HEK293 (cell line): ENCODE results near the gene SH3GL1.

ENCODE experiments used
- CTCF ChIA-PET: fragments of 350-600 bp; formaldehyde crosslinking; extraction: SDS; loops from one replicate; lab custom pipeline; 2021; ENCODE audit warnings: antibody characterized with exemption; lab: Yijun Ruan, JAX
- POLR2A ChIA-PET: fragments of 300-600 bp; formaldehyde crosslinking; extraction: SDS; loops from one replicate; lab custom pipeline; 2020; ENCODE audit warnings: antibody characterized with exemption, inconsistent platforms; lab: Yijun Ruan, JAX
- H3K27ac ChIP-seq: fragments of 200-500 bp; sonication (Bioruptor generic); 2 replicates; pipeline ENCODE4 v1.5.1; 2014; ENCODE audit warnings: low read depth, low read length, control low read depth, inconsistent platforms; ENCODE audit errors: extremely low read depth
- H3K36me3 ChIP-seq, 2 experiments: fragments of 200-500 bp in 1 of 2; sonication (Bioruptor generic) in 1 of 2; 1 replicate in 1 of 2; 2 replicates in 1 of 2; pipeline ENCODE4 v1.5.1; 2014 to 2017; ENCODE audit warnings: inconsistent platforms in 2 of 2, low read length in 2 of 2; ENCODE audit not compliant: control insufficient read depth in 2 of 2, insufficient read depth in 1 of 2
- H3K4me1 ChIP-seq: fragments of 200-500 bp; sonication (Bioruptor generic); 2 replicates; pipeline ENCODE4 v1.5.1; 2014; ENCODE audit warnings: mild to moderate bottlenecking, low read length, inconsistent platforms; ENCODE audit not compliant: control insufficient read depth, insufficient read depth
- H3K4me3 ChIP-seq: 2 replicates; pipeline ENCODE4 v1.5.1; 2011; ENCODE audit warnings: low read depth, mild to moderate bottlenecking, control low read depth, low read length, moderate library complexity
- H3K9me3 ChIP-seq: fragments of 200-500 bp; sonication (Bioruptor generic); 2 replicates; pipeline ENCODE4 v1.5.1; 2014; ENCODE audit warnings: low read depth, low read length, inconsistent platforms; ENCODE audit not compliant: control insufficient read depth, insufficient read depth
- FEZF1 ChIP-seq: fragments of 450-650 bp; formaldehyde crosslinking; IDR thresholded peaks from 2 replicates; pipeline ENCODE4 v1.5.1; 2016; ENCODE audit warnings: missing biosample characterization, missing genetic modification characterization
- GLI2 ChIP-seq: fragments of 450-650 bp; formaldehyde crosslinking; IDR thresholded peaks from 2 replicates; pipeline ENCODE4; 2017; ENCODE audit warnings: missing biosample characterization, missing genetic modification characterization, low read depth, borderline replicate concordance
- GLIS1 ChIP-seq: fragments of 450-650 bp; formaldehyde crosslinking; IDR thresholded peaks from 2 replicates; pipeline ENCODE4 v1.5.1; 2016; ENCODE audit warnings: missing biosample characterization, missing genetic modification characterization
- HIC1 ChIP-seq: fragments of 450-650 bp; formaldehyde crosslinking; IDR thresholded peaks from 2 replicates; pipeline ENCODE4 v1.5.1; 2016; ENCODE audit warnings: missing biosample characterization, missing genetic modification characterization
- INSM2 ChIP-seq: fragments of 450-650 bp; formaldehyde crosslinking; IDR thresholded peaks from 2 replicates; pipeline ENCODE4 v1.5.1; 2016; ENCODE audit warnings: missing biosample characterization, missing genetic modification characterization
- SALL2 ChIP-seq: fragments of 450-650 bp; formaldehyde crosslinking; IDR thresholded peaks from 2 replicates; pipeline ENCODE4 v1.5.0; 2017; ENCODE audit warnings: missing biosample characterization, mild to moderate bottlenecking, missing genetic modification characterization, borderline replicate concordance
- ZBTB17 ChIP-seq: fragments of 450-650 bp; formaldehyde crosslinking; IDR thresholded peaks from 2 replicates; pipeline ENCODE4 v1.5.1; 2016; ENCODE audit warnings: missing biosample characterization, missing genetic modification characterization
- ZBTB20 ChIP-seq: fragments of 450-650 bp; formaldehyde crosslinking; IDR thresholded peaks from 2 replicates; pipeline ENCODE4 v1.5.1; 2016; ENCODE audit warnings: missing biosample characterization, missing genetic modification characterization
- ZFHX2 ChIP-seq: fragments of 450-650 bp; formaldehyde crosslinking; conservative IDR thresholded peaks from 2 replicates; pipeline ENCODE4 v1.5.1; 2016; ENCODE audit warnings: missing biosample characterization, missing genetic modification characterization
- ZFP37 ChIP-seq: fragments of 450-650 bp; formaldehyde crosslinking; IDR thresholded peaks from 2 replicates; pipeline ENCODE4 v1.5.1; 2016; ENCODE audit warnings: missing biosample characterization, missing genetic modification characterization
- ZNF174 ChIP-seq: fragments of 450-650 bp; formaldehyde crosslinking; IDR thresholded peaks from 2 replicates; pipeline ENCODE4 v1.5.0; 2017; ENCODE audit warnings: missing biosample characterization, mild to moderate bottlenecking, missing genetic modification characterization
- ZNF26 ChIP-seq: fragments of 450-650 bp; formaldehyde crosslinking; IDR thresholded peaks from 2 replicates; pipeline ENCODE4 v1.5.1; 2016; ENCODE audit warnings: missing biosample characterization, missing genetic modification characterization
- ZNF266 ChIP-seq: fragments of 450-650 bp; formaldehyde crosslinking; IDR thresholded peaks from 2 replicates; pipeline ENCODE4 v1.5.1; 2016; ENCODE audit warnings: missing biosample characterization, missing genetic modification characterization, low read depth
- ZNF335 ChIP-seq: fragments of 450-650 bp; formaldehyde crosslinking; conservative IDR thresholded peaks from 2 replicates; pipeline ENCODE4 v1.5.1; 2016; ENCODE audit warnings: missing biosample characterization, missing genetic modification characterization
- ZNF366 ChIP-seq: fragments of 450-650 bp; formaldehyde crosslinking; conservative IDR thresholded peaks from 2 replicates; pipeline ENCODE4 v1.5.1; 2016; ENCODE audit warnings: missing biosample characterization, missing genetic modification characterization
- ZNF423 ChIP-seq: fragments of 450-650 bp; formaldehyde crosslinking; IDR thresholded peaks from 2 replicates; pipeline ENCODE4 v1.5.1; 2016; ENCODE audit warnings: missing biosample characterization, missing genetic modification characterization
- ZNF48 ChIP-seq: fragments of 450-650 bp; formaldehyde crosslinking; IDR thresholded peaks from 2 replicates; pipeline ENCODE4 v1.5.1; 2016; ENCODE audit warnings: missing biosample characterization, missing genetic modification characterization
- ZNF585B ChIP-seq: fragments of 450-650 bp; formaldehyde crosslinking; IDR thresholded peaks from 2 replicates; pipeline ENCODE4 v1.5.1; 2016; ENCODE audit warnings: missing biosample characterization, missing genetic modification characterization
- ZNF639 ChIP-seq: fragments of 450-650 bp; formaldehyde crosslinking; IDR thresholded peaks from 2 replicates; pipeline ENCODE4 v1.5.1; 2016; ENCODE audit warnings: missing biosample characterization, missing genetic modification characterization
- ZNF670 ChIP-seq: fragments of 450-650 bp; formaldehyde crosslinking; IDR thresholded peaks from 2 replicates; pipeline ENCODE4 v1.5.1; 2016; ENCODE audit warnings: missing biosample characterization, missing genetic modification characterization, low read depth
- ZNF776 ChIP-seq: fragments of 450-650 bp; formaldehyde crosslinking; IDR thresholded peaks from 2 replicates; pipeline ENCODE4 v1.5.0; 2017; ENCODE audit warnings: missing biosample characterization, missing genetic modification characterization, borderline replicate concordance
- TF ChIP-seq, protein P1 (sequence below): fragments of 450-650 bp; formaldehyde crosslinking; IDR thresholded peaks from 2 replicates; pipeline ENCODE4 v1.5.1; 2016; ENCODE audit warnings: missing biosample characterization, missing genetic modification characterization, low read depth

The SH3GL1 gene

DNA sequence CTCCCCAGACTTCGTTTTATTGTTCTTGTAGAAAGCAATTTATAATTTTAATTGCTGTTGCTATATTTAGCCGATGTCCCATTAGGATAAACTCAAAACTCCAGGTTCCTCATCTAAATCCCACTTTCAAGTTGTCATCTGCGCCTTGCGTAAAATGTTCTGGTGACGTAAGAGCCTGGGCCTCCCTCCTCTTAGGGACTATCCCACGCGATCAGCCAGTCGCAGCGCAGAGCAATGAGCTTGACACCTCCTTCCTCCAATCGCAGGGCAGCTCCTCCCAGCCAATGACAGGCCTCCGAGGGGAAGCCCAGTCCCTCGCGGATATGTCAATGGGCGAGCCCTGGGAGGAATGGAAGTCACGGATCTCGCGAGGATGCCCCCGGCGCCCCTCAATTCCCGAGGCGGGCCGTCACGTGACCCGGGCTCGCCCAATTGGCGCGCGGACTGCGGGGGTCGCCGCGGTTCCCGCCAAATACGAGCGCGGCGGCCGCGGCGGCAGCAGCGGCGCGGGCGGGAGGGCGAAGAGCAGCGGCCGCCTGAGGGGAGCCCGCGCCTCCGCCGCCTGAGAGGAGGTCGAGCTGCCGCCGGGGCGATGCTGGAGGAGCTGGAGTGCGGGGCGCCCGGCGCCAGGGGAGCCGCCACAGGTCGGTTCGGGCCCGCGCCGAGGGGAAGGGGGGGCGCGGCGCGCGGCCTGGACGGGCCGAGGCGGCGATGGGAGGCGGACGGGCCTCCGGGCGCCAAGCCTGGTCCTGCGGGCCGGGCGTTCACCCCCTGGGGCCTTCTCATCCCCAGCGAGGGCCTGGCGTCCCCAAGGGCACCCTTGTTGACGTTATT is 2.0 kb upstream of the SH3GL1 start, which contains the start of gene CHAF1A (continued):
- TF ChIP-seq SALL2 (tag by site-specific recombination) (no peak), ZNF266 (no peak), ZNF48 (tag by site-specific recombination) (no peak), ZNF366 (peak; percentile 8; the same call in 1 of the 2 replicates), ZNF639 (tag by site-specific recombination) (no peak), ZFP37 (tag by site-specific recombination) (no peak), INSM2 (tag by site-specific recombination) (no peak), GLI2 (no peak)
- TF ChIP-seq, protein P1, sequence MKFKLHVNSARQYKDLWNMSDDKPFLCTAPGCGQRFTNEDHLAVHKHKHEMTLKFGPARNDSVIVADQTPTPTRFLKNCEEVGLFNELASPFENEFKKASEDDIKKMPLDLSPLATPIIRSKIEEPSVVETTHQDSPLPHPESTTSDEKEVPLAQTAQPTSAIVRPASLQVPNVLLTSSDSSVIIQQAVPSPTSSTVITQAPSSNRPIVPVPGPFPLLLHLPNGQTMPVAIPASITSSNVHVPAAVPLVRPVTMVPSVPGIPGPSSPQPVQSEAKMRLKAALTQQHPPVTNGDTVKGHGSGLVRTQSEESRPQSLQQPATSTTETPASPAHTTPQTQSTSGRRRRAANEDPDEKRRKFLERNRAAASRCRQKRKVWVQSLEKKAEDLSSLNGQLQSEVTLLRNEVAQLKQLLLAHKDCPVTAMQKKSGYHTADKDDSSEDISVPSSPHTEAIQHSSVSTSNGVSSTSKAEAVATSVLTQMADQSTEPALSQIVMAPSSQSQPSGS (tag by site-specific recombination), result peak; percentile 98
- TF ChIP-seq, all 188 proteins: peak for 38

DNA sequence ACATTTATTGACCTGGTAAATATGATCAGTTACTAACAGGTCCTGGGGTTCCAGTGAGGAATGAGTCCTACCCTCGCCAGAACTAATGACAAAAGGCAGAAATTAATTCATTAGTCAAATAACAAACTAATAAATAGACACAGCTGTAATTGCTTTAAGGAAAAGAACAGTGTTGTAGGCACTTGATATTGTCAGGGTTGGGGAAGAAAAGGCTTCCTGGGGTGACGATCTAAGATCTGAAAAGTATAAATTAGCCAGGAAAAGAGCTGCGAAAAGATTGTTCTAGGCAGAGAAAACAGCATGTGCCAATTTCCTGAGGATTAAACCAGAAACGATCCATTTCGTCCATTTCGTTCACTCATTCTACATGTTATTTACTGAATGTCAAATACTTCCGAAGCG is 1.4 kb upstream of the SH3GL1 start:
- Histone ChIP-seq H3K4me1 (no peaks in the 10 kb centered on the region), H3K36me3 (peaks cover 6 to 41% of the 10 kb centered on the region in 2 experiments), H3K4me3 (peak overlapping the region; percentile 26), H3K27ac (no peak overlapping the region)
- POLR2A ChIA-PET, result interaction anchor here (0.7 to 1.7 kb wide), 17 partner anchors 8 to 567 kb away, joined by 3 to 19 read pairs (median 4); partner anchors contain the start of genes HDGFL2, KDM4B and MPND
- TF ChIP-seq ZNF776 (tag by site-specific recombination) (no peak), ZNF335 (tag by site-specific recombination) (0 out of 2 replicates have a peak, but pooled peaks have one; percentile 27), ZNF670 (tag by site-specific recombination) (no peak), ZNF366 (0 out of 2 replicates have a peak, but pooled peaks have one; percentile 10), ZNF26 (no peak), ZNF174 (tag by site-specific recombination) (no peak), ZNF423 (tag by site-specific recombination) (no peak), ZNF585B (no peak), ZBTB17 (peak; percentile 77; the same call in 1 of the 2 replicates), HIC1 (tag by site-specific recombination) (no peak), ZBTB20 (tag by site-specific recombination) (no peak), GLIS1 (tag by site-specific recombination) (no peak), ZFHX2 (tag by site-specific recombination) (no peak), FEZF1 (tag by site-specific recombination) (peak; percentile 52)
- TF ChIP-seq, all 188 proteins: peak for 4
- no peaks in the 10 kb centered on the region for H3K9me3 ChIP-seq
- CTCF ChIA-PET, result interaction anchor here (0.7 to 3.0 kb wide), 8 partner anchors 9 to 511 kb away, joined by 4 to 40 read pairs (median 6); no protein-coding TSS in a partner anchor
